K562 (cell line): ENCODE results near the gene PRKX. TPM values are rescaled to one million over a fixed set of nuclear protein-coding genes. Genes with fewer than 3 reads are reported as not detected.

ENCODE experiments used
- ATAC-seq: fragments of 200-7000 bp; cut with Tn5 transposase; 3 replicates; pipeline ENCODE4 v1.9.1; 2020; ENCODE audit warnings: moderate library complexity
- BruUV-seq: library from RNA; stranded (reverse); fragments of 400-500 nt; replicated peaks from 2 replicates; lab custom pipeline; 2021; lab: Mats Ljungman, UMichigan
- CTCF ChIA-PET: fragments of 300-600 bp; formaldehyde crosslinking; extraction: SDS; loops from one replicate; lab custom pipeline; 2021; ENCODE audit warnings: low intra/inter-chr PET ratio; lab: Yijun Ruan, JAX
- POLR2A ChIA-PET: fragments of 300-600, 350-650 bp; sonication (Branson Sonifier 250); formaldehyde crosslinking; extraction: SDS; loops from one replicate; lab custom pipeline; 2021; ENCODE audit warnings: antibody characterized with exemption, inconsistent platforms; lab: Yijun Ruan, JAX
- DNase-seq, 4 experiments: peaks; one replicate each; pipeline versions ENCODE4 v3.0.0 to v3.0.0-alpha.2; 2011 to 2018; ENCODE audit warnings: low spot score in 3 of 4, mixed read lengths in 3 of 4; ENCODE audit errors: extremely low read depth in 1 of 4
- FAIRE-seq: peaks from 2 replicates; lab custom pipeline; 2011; peaks lifted over from hg19 to GRCh38; lab: Jason Lieb, UNC
- H2AFZ ChIP-seq: 2 replicates; pipeline ENCODE4 v1.6.0; 2011; ENCODE audit warnings: low read depth, low read length, control low read depth, inconsistent platforms
- H3K27ac ChIP-seq: fragments of 200-600 bp; 3 replicates; pipeline ENCODE4 v1.8.0; 2011; ENCODE audit warnings: low read depth, mild to moderate bottlenecking, control low read depth, inconsistent platforms, low read length, moderate library complexity, mixed read lengths; ENCODE audit errors: extremely low read depth
- H3K27me3 ChIP-seq, 2 experiments: fragments of 300-600 bp in 1 of 2; 2 replicates in 1 of 2; 3 replicates in 1 of 2; pipeline versions ENCODE4 v1.6.0 to v1.8.0; 2011; ENCODE audit warnings: inconsistent platforms in 2 of 2, low read length in 2 of 2, mild to moderate bottlenecking in 1 of 2, mixed read lengths in 1 of 2, moderate library complexity in 1 of 2; ENCODE audit not compliant: control insufficient read depth in 2 of 2, insufficient read depth in 2 of 2
- H3K36me3 ChIP-seq: fragments of 300-600 bp; 3 replicates; pipeline ENCODE4 v1.8.0; 2011; ENCODE audit warnings: mild to moderate bottlenecking, low read length, inconsistent platforms; ENCODE audit not compliant: control insufficient read depth, insufficient read depth
- H3K4me1 ChIP-seq, 2 experiments: fragments of 200-600 bp in 1 of 2; replicated peaks in 1 of 2; 2 replicates in 1 of 2; 3 replicates in 1 of 2; pipeline versions ENCODE4 v1.5.1 to v1.8.0; 2011; ENCODE audit warnings: inconsistent platforms in 2 of 2, low read length in 2 of 2, mild to moderate bottlenecking in 1 of 2, mixed read lengths in 1 of 2, moderate library complexity in 1 of 2; ENCODE audit not compliant: control insufficient read depth in 2 of 2, insufficient read depth in 2 of 2
- H3K4me2 ChIP-seq: 2 replicates; pipeline ENCODE4 v1.6.1; 2011; ENCODE audit warnings: low read length, control low read depth, inconsistent platforms, mixed read lengths; ENCODE audit not compliant: insufficient read depth
- H3K4me3 ChIP-seq: fragments of 200-600 bp; sonication (generic), shearing (Covaris generic); 2 replicates; pipeline ENCODE4 v1.5.1; 2016; ENCODE audit warnings: control low read depth, inconsistent platforms
- H3K79me2 ChIP-seq: fragments of 200-600 bp; 3 replicates; pipeline ENCODE4 v1.8.0; 2011; ENCODE audit warnings: low read length, inconsistent platforms; ENCODE audit not compliant: control insufficient read depth, insufficient read depth
- H3K9ac ChIP-seq, 2 experiments: 2 replicates each; pipeline versions ENCODE4 v1.6.0 to v1.6.1; 2011; ENCODE audit warnings: low read depth in 2 of 2, low read length in 2 of 2, control low read depth in 1 of 2, inconsistent platforms in 1 of 2, mild to moderate bottlenecking in 1 of 2, mixed read lengths in 1 of 2; ENCODE audit not compliant: insufficient read depth in 1 of 2
- H3K9me1 ChIP-seq: one replicate; pipeline ENCODE4 v1.6.0; 2011; ENCODE audit warnings: inconsistent platforms, mild to moderate bottlenecking, low read length, moderate library complexity; ENCODE audit not compliant: control insufficient read depth, insufficient read depth
- H3K9me3 ChIP-seq: replicated peaks from 2 replicates; pipeline ENCODE4 v1.5.1; 2011; ENCODE audit warnings: low read depth, low read length, inconsistent platforms; ENCODE audit not compliant: control insufficient read depth, insufficient read depth
- H4K20me1 ChIP-seq: replicated peaks from 2 replicates; pipeline ENCODE4 v1.6.1; 2011; ENCODE audit warnings: low read length, inconsistent platforms, mixed read lengths; ENCODE audit not compliant: control insufficient read depth, insufficient read depth
- MAZ ChIP-seq, 2 experiments: fragments of 450-650 bp in 1 of 2; sonication (generic) in 1 of 2; formaldehyde crosslinking; IDR thresholded peaks in 1 of 2; conservative IDR thresholded peaks in 1 of 2; 2 replicates each; pipeline versions ENCODE4 v1.4.0 to v1.5.0; 2020; ENCODE audit warnings: mild to moderate bottlenecking in 1 of 2, missing genetic modification reagents in 1 of 2
- NONO ChIP-seq, 2 experiments: fragments of 200-400 bp in 1 of 2; fragments of 450-650 bp in 1 of 2; formaldehyde crosslinking in 1 of 2; IDR thresholded peaks; 2 replicates each; pipeline ENCODE4 v1.6.1; 2017; ENCODE audit warnings: low read depth in 2 of 2, mild to moderate bottlenecking in 2 of 2, moderate library complexity in 2 of 2, low read length in 1 of 2
- NR2C2 ChIP-seq, 2 experiments: fragments of 200-800 bp in 1 of 2; sonication (Bioruptor generic) in 1 of 2; sonication (generic) in 1 of 2; formaldehyde crosslinking in 1 of 2; IDR thresholded peaks; 2 replicates each; pipeline versions ENCODE4 v1.6.1 to v1.8.0; 2016 to 2022; ENCODE audit warnings: mild to moderate bottlenecking in 1 of 2, missing compliant biosample characterization in 1 of 2, missing genetic modification characterization in 1 of 2, missing genetic modification reagents in 1 of 2
- TAF15 ChIP-seq: fragments of 200-400 bp; formaldehyde crosslinking; IDR thresholded peaks from 2 replicates; pipeline ENCODE4 v1.6.1; 2017; ENCODE audit warnings: mild to moderate bottlenecking, low read depth, low read length, moderate library complexity
- ZNF232 ChIP-seq: sonication (generic); formaldehyde crosslinking; IDR thresholded peaks from 2 replicates; pipeline ENCODE4 v1.8.0; 2022; ENCODE audit warnings: mild to moderate bottlenecking, missing genetic modification reagents
- ZNF586 ChIP-seq: fragments of 450-650 bp; formaldehyde crosslinking; conservative IDR thresholded peaks from 2 replicates; pipeline ENCODE4 v1.4.0; 2020; ENCODE audit warnings: mild to moderate bottlenecking, moderate library complexity
- ZNF707 ChIP-seq: fragments of 250-450 bp; sonication (Bioruptor Pico); conservative IDR thresholded peaks from 2 replicates; pipeline ENCODE4 v1.8.0; 2022; ENCODE audit warnings: inconsistent platforms, mild to moderate bottlenecking, moderate library complexity
- WGBS: fragments of 100-300 bp; shearing (Covaris generic); methylation state at CpG from one replicate; pipeline ENCODE4 v1.1.6; 2016; ENCODE audit warnings: low coverage, mixed read lengths; ENCODE audit not compliant: insufficient coverage; ENCODE audit errors: missing lambda C conversion rate; 5-methylcytosine and 5-hydroxymethylcytosine counted together
- in situ Hi-C: fragments of 300-500 bp; cut with MboI; formaldehyde crosslinking; loops from 4 replicates; pipeline ENCODE4 v1.15.0; 2018; ENCODE audit warnings: inconsistent platforms, mixed read lengths
- intact Hi-C: fragments of 100-400 bp; cut with micrococcal nuclease; formaldehyde crosslinking; loops from 2 replicates; pipeline ENCODE4 v1.14.2; 2022
- polyA plus RNA-seq, 8 experiments: library from polyadenylated mRNA; depleted of rRNA in 4 of 8; stranded (reverse) in 5 of 8; unstranded in 3 of 8; fragments of >200 nt; fragmentation: Nextera tagmentation in 2 of 8; fragmentation: Illumina TruSeq in 1 of 8; extraction: Ambion mirVana in 2 of 8; extraction: Trizol in 1 of 8; gene quantifications; 2 replicates each; pipeline versions ENCODE4 v1.2.1 to v1.2.3, GENCODE V29; 2011 to 2014; ENCODE audit warnings: inconsistent platforms in 1 of 8, missing spikeins in 1 of 8
- total RNA-seq, 7 experiments: library from RNA; depleted of rRNA in 6 of 7; stranded (reverse); fragments of >200 nt in 6 of 7; fragmentation: Illumina TruSeq in 2 of 7; extraction: Trizol in 2 of 7; gene quantifications; 2 replicates each; pipeline versions ENCODE4 v1.2.1 to v1.2.3, GENCODE V29; 2011 to 2021; ENCODE audit warnings: low replicate concordance in 1 of 7
- TF ChIP-seq, protein P1 (sequence below): fragments of 450-650 bp; formaldehyde crosslinking; IDR thresholded peaks from 2 replicates; pipeline ENCODE4 v1.4.0; 2020; ENCODE audit warnings: mild to moderate bottlenecking

Gene PRKX
- total and polyA plus RNA-seq, 9 of the 15 experiments (the other 6 are each of a cell fraction or from before 2014, with no cell fraction given), result 3.3 to 29.4 (median 23.7) TPM

GRCh38 chrX:3653111-3653510 is 60.3 kb downstream of the PRKX start:
- no TSS peak for BruUV-seq
- no peak for DNase-seq
- no peaks in the 10 kb centered on the region for H3K4me1 ChIP-seq
- ChIA-PET POLR2A (no interaction called here), CTCF (interaction anchor here (2.4 kb wide), 1 partner anchor 159 kb away, joined by 14 read pairs; no protein-coding TSS in a partner anchor)
- no peak overlapping the region for H3K4me3 ChIP-seq
- ATAC-seq, result no peak
- in situ Hi-C loops (loop anchor here (5.0 kb wide), 1 partner anchor 159 kb away; no protein-coding TSS in a partner anchor), intact Hi-C loops (loop anchor here (10.0 kb wide), 1 partner anchor 62 kb away; the partner anchor contains the start of gene PRKX)
- no peak for FAIRE-seq
- 85% methylated on average over 11 of the region's 13 CpGs for WGBS
- no peak overlapping the region for H3K9ac ChIP-seq
- H3K27me3 ChIP-seq, result no peaks in the 10 kb centered on the region
- no peak overlapping the region for H3K27ac ChIP-seq
- H2AFZ ChIP-seq, result no peak overlapping the region
- no peak overlapping the region for H3K4me2 ChIP-seq
- TF ChIP-seq, protein P1, sequence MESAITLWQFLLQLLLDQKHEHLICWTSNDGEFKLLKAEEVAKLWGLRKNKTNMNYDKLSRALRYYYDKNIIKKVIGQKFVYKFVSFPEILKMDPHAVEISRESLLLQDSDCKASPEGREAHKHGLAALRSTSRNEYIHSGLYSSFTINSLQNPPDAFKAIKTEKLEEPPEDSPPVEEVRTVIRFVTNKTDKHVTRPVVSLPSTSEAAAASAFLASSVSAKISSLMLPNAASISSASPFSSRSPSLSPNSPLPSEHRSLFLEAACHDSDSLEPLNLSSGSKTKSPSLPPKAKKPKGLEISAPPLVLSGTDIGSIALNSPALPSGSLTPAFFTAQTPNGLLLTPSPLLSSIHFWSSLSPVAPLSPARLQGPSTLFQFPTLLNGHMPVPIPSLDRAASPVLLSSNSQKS (CRISPR knock-in tag), result no peak
- TF ChIP-seq MAZ (CRISPR knock-in tag; conservative IDR thresholded peaks at IDR 0.05 in 1 of 2, IDR thresholded peaks at IDR 0.05 in 1 of 2) (no peak), TAF15 (no peak), NONO (IDR thresholded peaks at IDR 0.05; ENCODE audit: low read depth in 2 of 2, low read length in 1 of 2) (no peak), NR2C2 (CRISPR knock-in tag; IDR thresholded peaks at IDR 0.05) (no peak), NR2C2 (tag; IDR thresholded peaks at IDR 0.05) (no peak), ZNF707 (CRISPR knock-in tag) (no peak), ZNF586 (no peak), ZNF232 (CRISPR knock-in tag) (no peak)
- peaks cover 52% of the 10 kb centered on the region for H3K36me3 ChIP-seq
- no peaks in the 10 kb centered on the region for H3K79me2 ChIP-seq
- no peaks in the 10 kb centered on the region for H3K9me3 ChIP-seq
- H3K9me1 ChIP-seq, result no peaks in the 10 kb centered on the region
- no peaks in the 10 kb centered on the region for H4K20me1 ChIP-seq
